GM08714 (cell line): ENCODE data around the gene ZNF157.
"Not testable (repeated sequence)": the region's sequence is repeated elsewhere in the genome, so short reads cannot be mapped to it uniquely, and the experiment has no call there.

Experiments
- H3K4me3 ChIP-seq: fragments of 200-500 bp; sonication (Bioruptor generic); 2 replicates; pipeline ENCODE4 v1.5.1; 2014; ENCODE audit warnings: mild to moderate bottlenecking, low read length, inconsistent platforms
- ZNF274 ChIP-seq: IDR thresholded peaks from 2 replicates; pipeline ENCODE4 v1.6.1; 2012; ENCODE audit warnings: mild to moderate bottlenecking, low read depth, low read length

ZNF157 gene

GRCh38 chrX:47370278-47370677 lies at the start of gene ZNF157:
ZNF157 (plus strand) TSS chrX:47370578; CDS start chrX:47370669, 91 bp downstream.
- H3K4me3 ChIP-seq = no peak within 1 kb of the TSS
- TF ChIP-seq ZNF274 = no peak

- no peak for TF ChIP-seq ZNF274
- H3K4me3 ChIP-seq = no peak overlapping the region
These were observed 49.0 kb upstream of the ZNF157 start for GRCh38 chrX:47321386-47321785.

GRCh38 chrX:47321823-47322371 lies 48.5 kb upstream of the ZNF157 start:
- no peak overlapping the region for H3K4me3 ChIP-seq

GRCh38 chrX:47327902-47328301 lies 42.5 kb upstream of the ZNF157 start:
- no peak overlapping the region for H3K4me3 ChIP-seq
- no peak for TF ChIP-seq ZNF274

More at GRCh38 chrX:47321823-47322371, 48.5 kb upstream of the ZNF157 start:
- TF ChIP-seq ZNF274 = no peak

- not testable (repeated sequence) for H3K4me3 ChIP-seq
These were observed 37.6 kb upstream of the ZNF157 start for GRCh38 chrX:47332729-47333128.

- H3K4me3 ChIP-seq = no peak overlapping the region
- TF ChIP-seq ZNF274 = no peak
These were observed 18.7 kb upstream of the ZNF157 start for GRCh38 chrX:47351706-47352105.

GRCh38 chrX:47358387-47359065 lies 11.9 kb upstream of the ZNF157 start:
- H3K4me3 ChIP-seq = no peak overlapping the region
- no peak for TF ChIP-seq ZNF274

- H3K4me3 ChIP-seq = no peak overlapping the region
- TF ChIP-seq ZNF274 = no peak
These were observed 9.8 kb upstream of the ZNF157 start for GRCh38 chrX:47360423-47361179.

GRCh38 chrX:47361538-47362511 lies 8.6 kb upstream of the ZNF157 start:
- TF ChIP-seq ZNF274 = no peak
- peak overlapping the region; percentile 46; the same call in 1 of the 2 replicates for H3K4me3 ChIP-seq

- no peak for TF ChIP-seq ZNF274
- peak overlapping the region; percentile 48; the same call in 1 of the 2 replicates for H3K4me3 ChIP-seq
These were observed 4.2 kb upstream of the ZNF157 start for GRCh38 chrX:47366041-47366722.

GRCh38 chrX:47373198-47373597 lies 2.8 kb downstream of the ZNF157 start:
- H3K4me3 ChIP-seq = no peak overlapping the region
- TF ChIP-seq ZNF274 = no peak

GRCh38 chrX:47380268-47380667 lies 9.9 kb downstream of the ZNF157 start:
- TF ChIP-seq ZNF274 = no peak
- no peak overlapping the region; the same call in 1 of the 2 replicates for H3K4me3 ChIP-seq

- not testable (repeated sequence) for H3K4me3 ChIP-seq
These were observed 10.5 kb downstream of the ZNF157 start for GRCh38 chrX:47380837-47381236.

GRCh38 chrX:47384502-47384901 lies 14.1 kb downstream of the ZNF157 start:
- TF ChIP-seq ZNF274 = no peak
- no peak overlapping the region for H3K4me3 ChIP-seq
